ENCODE measurements around the gene ARRDC1.

- TF ChIP-seq, protein P1, sequence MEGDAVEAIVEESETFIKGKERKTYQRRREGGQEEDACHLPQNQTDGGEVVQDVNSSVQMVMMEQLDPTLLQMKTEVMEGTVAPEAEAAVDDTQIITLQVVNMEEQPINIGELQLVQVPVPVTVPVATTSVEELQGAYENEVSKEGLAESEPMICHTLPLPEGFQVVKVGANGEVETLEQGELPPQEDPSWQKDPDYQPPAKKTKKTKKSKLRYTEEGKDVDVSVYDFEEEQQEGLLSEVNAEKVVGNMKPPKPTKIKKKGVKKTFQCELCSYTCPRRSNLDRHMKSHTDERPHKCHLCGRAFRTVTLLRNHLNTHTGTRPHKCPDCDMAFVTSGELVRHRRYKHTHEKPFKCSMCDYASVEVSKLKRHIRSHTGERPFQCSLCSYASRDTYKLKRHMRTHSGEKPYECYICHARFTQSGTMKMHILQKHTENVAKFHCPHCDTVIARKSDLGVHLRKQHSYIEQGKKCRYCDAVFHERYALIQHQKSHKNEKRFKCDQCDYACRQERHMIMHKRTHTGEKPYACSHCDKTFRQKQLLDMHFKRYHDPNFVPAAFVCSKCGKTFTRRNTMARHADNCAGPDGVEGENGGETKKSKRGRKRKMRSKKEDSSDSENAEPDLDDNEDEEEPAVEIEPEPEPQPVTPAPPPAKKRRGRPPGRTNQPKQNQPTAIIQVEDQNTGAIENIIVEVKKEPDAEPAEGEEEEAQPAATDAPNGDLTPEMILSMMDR (conservative IDR thresholded peaks at IDR 0.05; ENCODE audit: low read depth, low read length) = no peak
- no peak for TF ChIP-seq EZH2 (IDR thresholded peaks at IDR 0.05; ENCODE audit: low read length, unreplicated experiment)
Observed at GRCh38 chr9:137606005-137606621, 627 bp downstream of the ARRDC1 start.
